ENCODE results near the gene SDC3.
A peak's percentile ranks its signal among the peaks of the same experiment; 100 is the strongest.

The SDC3 gene

DNA sequence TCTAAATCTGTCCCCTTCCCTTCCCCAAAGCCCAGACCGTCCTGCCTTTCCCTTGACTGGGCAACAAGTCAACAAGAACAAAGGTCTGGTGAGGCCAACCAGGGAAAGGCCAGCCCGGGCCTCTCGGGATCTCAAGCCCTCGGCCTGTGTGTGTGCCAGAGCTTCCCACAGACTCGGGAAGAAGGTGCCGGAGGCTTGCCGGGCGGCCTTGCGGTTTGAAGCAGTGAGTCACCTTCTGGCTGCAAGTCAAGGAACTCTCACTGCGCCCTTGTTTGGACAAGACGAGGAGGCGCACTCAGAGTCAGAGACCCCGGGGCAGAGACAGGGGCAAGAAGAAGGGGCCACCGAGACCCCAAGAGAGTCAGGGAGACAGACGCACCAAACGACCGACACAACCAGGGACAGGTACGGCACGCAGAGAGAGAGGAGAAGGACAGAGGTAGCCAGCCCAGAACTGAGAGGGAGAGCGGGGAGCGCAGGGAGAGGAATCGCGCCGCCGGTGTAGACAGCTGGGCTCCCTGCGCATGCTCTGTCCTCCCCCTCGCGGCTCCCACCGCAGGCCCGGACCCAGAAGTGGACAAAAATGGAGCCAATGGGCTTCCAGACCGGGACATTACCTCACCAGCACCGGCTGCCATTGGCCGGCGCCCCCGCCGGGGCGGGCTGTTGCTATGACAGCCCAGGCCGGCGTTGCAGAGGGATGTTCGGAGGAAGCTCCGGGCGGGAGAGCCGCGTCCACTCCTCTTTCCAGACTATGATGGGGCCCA, 84.4 kb downstream of the SDC3 start:
- Histone ChIP-seq H3K9me3 (ENCODE audit: control insufficient read depth, low read length) (no peaks in the 10 kb centered on the region), H3K27me3 (ENCODE audit: control insufficient read depth, insufficient read depth, low read length) (peaks cover 8% of the 10 kb centered on the region), H3K9ac (ENCODE audit: low read length) (peak overlapping the region; percentile 71), H3K4me3 (ENCODE audit: low read length) (no peak overlapping the region), H3K36me3 (ENCODE audit: control insufficient read depth, insufficient read depth, low read length) (no peaks in the 10 kb centered on the region), H3K4me1 (ENCODE audit: control insufficient read depth, insufficient read depth, low read length) (peaks cover 23% of the 10 kb centered on the region)

DNA sequence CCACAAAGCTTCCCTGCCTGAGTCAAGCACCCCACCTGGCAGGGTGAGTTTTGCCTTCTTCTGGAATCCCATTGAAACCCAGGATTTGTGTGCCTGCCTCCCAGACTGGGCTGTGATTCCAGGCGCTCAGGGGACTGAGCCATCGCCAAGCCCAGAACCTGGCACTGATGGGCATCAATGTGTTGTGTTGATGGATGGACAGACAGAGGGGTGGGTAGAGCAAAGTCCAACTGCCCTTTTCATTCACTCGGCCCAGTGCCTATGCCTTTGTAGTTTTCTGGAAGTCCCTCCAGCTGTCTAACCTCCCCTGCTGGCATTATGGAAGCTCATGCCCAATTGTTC, 85.0 kb downstream of the SDC3 start:
- Histone ChIP-seq H3K4me3 (ENCODE audit: low read length) (no peak overlapping the region), H3K9ac (ENCODE audit: low read length) (peak overlapping the region; percentile 71), H3K4me1 (ENCODE audit: control insufficient read depth, insufficient read depth, low read length) (peaks cover 23% of the 10 kb centered on the region), H3K36me3 (ENCODE audit: control insufficient read depth, insufficient read depth, low read length) (no peaks in the 10 kb centered on the region), H3K27me3 (ENCODE audit: control insufficient read depth, insufficient read depth, low read length) (peaks cover 8% of the 10 kb centered on the region), H3K9me3 (ENCODE audit: control insufficient read depth, low read length) (no peaks in the 10 kb centered on the region)

- no peak overlapping the region for H3K4me3 ChIP-seq (ENCODE audit: low read length)
- peak overlapping the region; percentile 71 for H3K9ac ChIP-seq (ENCODE audit: low read length)
Observed at GRCh38 chr1:30822966-30823581, 85.5 kb downstream of the SDC3 start.

DNA sequence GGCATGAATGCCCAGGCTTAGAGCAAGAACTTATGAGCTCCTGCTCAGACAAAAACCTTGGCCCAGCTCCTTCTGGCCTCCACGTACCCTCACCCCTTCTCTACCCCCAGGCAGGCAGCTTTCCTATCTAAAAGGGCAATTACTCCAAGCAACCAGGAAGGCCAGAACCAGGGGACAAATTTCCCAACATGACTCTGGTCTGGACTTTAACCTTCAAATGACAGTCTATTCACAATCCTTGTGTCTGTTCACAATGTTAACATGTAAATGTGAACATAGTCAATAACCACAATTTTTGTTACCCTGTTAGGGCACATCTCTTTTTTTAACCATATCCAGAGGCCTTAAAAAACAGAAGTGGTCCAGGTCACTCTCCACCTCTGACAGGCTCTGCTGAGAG, 86.6 kb downstream of the SDC3 start:
- no peak overlapping the region for H3K9ac ChIP-seq (ENCODE audit: low read length)
- no peak overlapping the region for H3K4me3 ChIP-seq (ENCODE audit: low read length)
- H3K36me3 ChIP-seq (ENCODE audit: control insufficient read depth, insufficient read depth, low read length) = no peaks in the 10 kb centered on the region
- no peaks in the 10 kb centered on the region for H3K9me3 ChIP-seq (ENCODE audit: control insufficient read depth, low read length)
- H3K4me1 ChIP-seq (ENCODE audit: control insufficient read depth, insufficient read depth, low read length) = peaks cover 24% of the 10 kb centered on the region
- peaks cover 9% of the 10 kb centered on the region for H3K27me3 ChIP-seq (ENCODE audit: control insufficient read depth, insufficient read depth, low read length)

More at GRCh38 chr1:30822966-30823581, 85.5 kb downstream of the SDC3 start:
- Histone ChIP-seq H3K36me3 (ENCODE audit: control insufficient read depth, insufficient read depth, low read length) (no peaks in the 10 kb centered on the region), H3K9me3 (ENCODE audit: control insufficient read depth, low read length) (no peaks in the 10 kb centered on the region), H3K4me1 (ENCODE audit: control insufficient read depth, insufficient read depth, low read length) (peaks cover 23% of the 10 kb centered on the region), H3K27me3 (ENCODE audit: control insufficient read depth, insufficient read depth, low read length) (peaks cover 8% of the 10 kb centered on the region)

DNA sequence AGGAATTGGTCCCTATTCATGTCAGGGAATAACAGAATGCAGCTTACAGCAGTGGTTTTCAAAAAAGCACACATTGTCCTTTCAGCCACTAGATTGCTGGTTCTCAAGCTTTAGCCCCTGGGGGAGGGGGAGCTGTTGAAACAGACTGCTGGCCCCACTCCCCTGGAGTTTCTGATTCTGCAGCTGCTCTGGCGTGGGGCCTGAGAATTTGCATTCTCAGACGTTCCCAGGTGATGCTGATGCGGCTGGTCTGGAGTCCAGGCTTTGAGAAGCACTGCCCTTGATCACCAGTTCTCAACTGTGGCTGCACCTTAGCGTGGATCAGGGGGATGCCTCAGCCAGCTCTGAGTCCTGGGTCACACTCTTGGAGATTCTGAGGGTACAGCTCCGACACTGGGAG, 88.3 kb downstream of the SDC3 start:
- no peak overlapping the region for H3K4me3 ChIP-seq (ENCODE audit: low read length)
- peaks cover 32% of the 10 kb centered on the region for H3K4me1 ChIP-seq (ENCODE audit: control insufficient read depth, insufficient read depth, low read length)
- no peaks in the 10 kb centered on the region for H3K36me3 ChIP-seq (ENCODE audit: control insufficient read depth, insufficient read depth, low read length)
- H3K27me3 ChIP-seq (ENCODE audit: control insufficient read depth, insufficient read depth, low read length) = peaks cover 23% of the 10 kb centered on the region
- H3K9me3 ChIP-seq (ENCODE audit: control insufficient read depth, low read length) = no peaks in the 10 kb centered on the region
- no peak overlapping the region for H3K9ac ChIP-seq (ENCODE audit: low read length)
